Measurements from ENCODE around the gene DEPDC5.

DEPDC5 gene

GRCh38 chr22:31816750-31817149 is 62.9 kb downstream of the DEPDC5 start:
- no peak for DNase-seq

GRCh38 chr22:31818481-31819392 is 64.9 kb downstream of the DEPDC5 start:
- DNase-seq: no peak

- DNase-seq: no peak
Observed at GRCh38 chr22:31820655-31821054, 66.8 kb downstream of the DEPDC5 start.

GRCh38 chr22:31821572-31821971 is 67.8 kb downstream of the DEPDC5 start:
- DNase-seq: no peak

GRCh38 chr22:31822523-31822922 is 68.7 kb downstream of the DEPDC5 start:
- no peak for DNase-seq

- DNase-seq: no peak
Observed at GRCh38 chr22:31825513-31825912, 71.7 kb downstream of the DEPDC5 start.

- no peak for DNase-seq
Observed at GRCh38 chr22:31826443-31826842, 72.6 kb downstream of the DEPDC5 start.

- no peak for DNase-seq
Observed at GRCh38 chr22:31828739-31829138, 74.9 kb downstream of the DEPDC5 start.

- DNase-seq: no peak
Observed at GRCh38 chr22:31829505-31829904, 75.7 kb downstream of the DEPDC5 start.

- DNase-seq: no peak
Observed at GRCh38 chr22:31830721-31831070, 76.9 kb downstream of the DEPDC5 start.

- DNase-seq: no peak
Observed at GRCh38 chr22:31833930-31834329, 80.1 kb downstream of the DEPDC5 start.

GRCh38 chr22:31836010-31836409 is 82.2 kb downstream of the DEPDC5 start:
- DNase-seq: no peak

GRCh38 chr22:31838917-31839316 is 85.1 kb downstream of the DEPDC5 start:
- no peak for DNase-seq

- DNase-seq: no peak
Observed at GRCh38 chr22:31839986-31840385, 86.2 kb downstream of the DEPDC5 start.

- no peak for DNase-seq
Observed at GRCh38 chr22:31840585-31840984, 86.8 kb downstream of the DEPDC5 start.

- no peak for DNase-seq
Observed at GRCh38 chr22:31841078-31841827, 87.4 kb downstream of the DEPDC5 start.

- DNase-seq: no peak
Observed at GRCh38 chr22:31843526-31843925, 89.7 kb downstream of the DEPDC5 start.

GRCh38 chr22:31844941-31845340 is 91.1 kb downstream of the DEPDC5 start:
- DNase-seq: no peak

GRCh38 chr22:31846161-31847115 is 92.6 kb downstream of the DEPDC5 start:
- DNase-seq: peak; percentile 13

- DNase-seq: no peak
Observed at GRCh38 chr22:31848411-31848810, 94.6 kb downstream of the DEPDC5 start.

- DNase-seq: no peak
Observed at GRCh38 chr22:31850135-31850534, 96.3 kb downstream of the DEPDC5 start.

GRCh38 chr22:31852691-31853421 is 99.0 kb downstream of the DEPDC5 start:
- no peak for DNase-seq
